ENCODE results near the gene DCC.

- TF ChIP-seq CTCF (IDR thresholded peaks at IDR 0.05) (no peak), POLR2A (IDR thresholded peaks at IDR 0.05) (no peak)
Observed at GRCh38 chr18:52844323-52844722, 504.3 kb downstream of the DCC start.

All from thyroid gland (tissue), 4 donors.